ENCODE results near the gene CHD8.

The CHD8 gene

GRCh38 chr14:21369949-21370679 is 85.8 kb downstream of the CHD8 start:
- DNase-seq: no peak

- no peak for DNase-seq
Measured at GRCh38 chr14:21367582-21368144, 88.3 kb downstream of the CHD8 start.

- DNase-seq: no peak
Measured at GRCh38 chr14:21356511-21356910, 99.4 kb downstream of the CHD8 start.

GRCh38 chr14:21352587-21352986 is 103.3 kb downstream of the CHD8 start:
- DNase-seq: no peak

GRCh38 chr14:21350539-21350938 is 105.4 kb downstream of the CHD8 start:
- no peak for DNase-seq

GRCh38 chr14:21347201-21347600 is 108.7 kb downstream of the CHD8 start:
- DNase-seq: no peak

- no peak for DNase-seq
Measured at GRCh38 chr14:21346532-21347135, 109.3 kb downstream of the CHD8 start.

GRCh38 chr14:21343035-21343794 is 112.7 kb downstream of the CHD8 start:
- no peak for DNase-seq
